Measurements from ENCODE around the gene GCM1. TPM values are rescaled to one million over a fixed set of nuclear protein-coding genes. Genes with fewer than 3 reads are reported as not detected.

The GCM1 gene
- total and polyA plus RNA-seq, 2 donors (not counting 1 experiment from before 2014, with no cell fraction given), result 0.57 to 1.5 TPM

GRCh38 chr6:53124131-53124800, 24.4 kb downstream of the GCM1 start:
- intact Hi-C loops (cut with micrococcal nuclease), result no loop called here
- no peaks in the 10 kb centered on the region for H3K9me3 ChIP-seq (ENCODE audit: control extremely low read depth in 1 of 3, control insufficient read depth in 2 of 3, insufficient read depth in 1 of 3, low read length in 2 of 3)
- H3K4me3 ChIP-seq (ENCODE audit: control extremely low read depth in 1 of 5, extremely low read depth in 1 of 5, insufficient read depth in 1 of 5, low read depth in 2 of 5, low read length in 4 of 5), result no peak overlapping the region
- H3K79me2 ChIP-seq (ENCODE audit: control insufficient read depth, insufficient read depth, low read length), result no peaks in the 10 kb centered on the region
- ATAC-seq (ENCODE audit: low read depth), result no peak
- TF ChIP-seq CTCF (IDR thresholded peaks at IDR 0.05) (no peak), EZH2 (IDR thresholded peaks at IDR 0.05; ENCODE audit: borderline replicate concordance, insufficient read depth, low read depth, low read length, poor library complexity, severe bottlenecking) (no peak)
- no peak overlapping the region for H2AFZ ChIP-seq (ENCODE audit: insufficient read depth, low read depth, low read length, poor library complexity, severe bottlenecking)
- Mint-ChIP-seq H3K9me3 (ENCODE audit: insufficient read depth) (no peaks in the 10 kb centered on the region), H3K4me1 (no peaks in the 10 kb centered on the region), H3K4me3 (no peak overlapping the region), H3K27ac (no peak overlapping the region), H3K27me3 (peaks cover 11% of the 10 kb centered on the region)
- no peaks in the 10 kb centered on the region for H3K27me3 ChIP-seq (replicated peaks in 1 of 4; ENCODE audit: control extremely low read depth in 1 of 4, control insufficient read depth in 3 of 4, insufficient read depth in 4 of 4, low read length in 3 of 4)
- no peaks in the 10 kb centered on the region for H4K20me1 ChIP-seq (ENCODE audit: control insufficient read depth, insufficient read depth, low read length, poor library complexity, severe bottlenecking)
- H3K36me3 ChIP-seq (replicated peaks in 1 of 2; ENCODE audit: control extremely low read depth in 1 of 2, control insufficient read depth in 1 of 2, extremely low read depth in 1 of 2, insufficient read depth in 2 of 2, low read length in 1 of 2), result no peaks in the 10 kb centered on the region
- no peak overlapping the region for H3K9ac ChIP-seq (ENCODE audit: low read length)
- ChIA-PET CTCF (no interaction called here), POLR2A (no interaction called here)
- no peak overlapping the region for H3K4me2 ChIP-seq (replicated peaks; ENCODE audit: low read depth, low read length, poor library complexity, severe bottlenecking)
- no peak for DNase-seq
- WGBS (ENCODE audit: insufficient coverage), result 96% methylated on average over 4 of the region's 10 CpGs
- H3K4me1 ChIP-seq (ENCODE audit: control insufficient read depth in 2 of 2, insufficient read depth in 2 of 2, low read length in 2 of 2), result no peaks in the 10 kb centered on the region
- H3K27ac ChIP-seq (ENCODE audit: low read length in 2 of 2), result no peak overlapping the region

- CTCF ChIA-PET, result no interaction called here
- H3K9me3 Mint-ChIP-seq (ENCODE audit: insufficient read depth), result peaks cover 6% of the 10 kb centered on the region
- peaks cover 4% of the 10 kb centered on the region for H3K27me3 Mint-ChIP-seq
- Histone ChIP-seq H4K20me1 (ENCODE audit: control insufficient read depth, insufficient read depth, low read length, poor library complexity, severe bottlenecking) (no peaks in the 10 kb centered on the region), H3K4me3 (ENCODE audit: control extremely low read depth in 1 of 5, extremely low read depth in 1 of 5, insufficient read depth in 1 of 5, low read depth in 2 of 5, low read length in 4 of 5) (no peak overlapping the region), H3K9ac (ENCODE audit: low read length) (no peak overlapping the region), H3K79me2 (ENCODE audit: control insufficient read depth, insufficient read depth, low read length) (no peaks in the 10 kb centered on the region), H3K36me3 (replicated peaks in 1 of 2; ENCODE audit: control extremely low read depth in 1 of 2, control insufficient read depth in 1 of 2, extremely low read depth in 1 of 2, insufficient read depth in 2 of 2, low read length in 1 of 2) (no peaks in the 10 kb centered on the region), H3K9me3 (ENCODE audit: control extremely low read depth in 1 of 3, control insufficient read depth in 2 of 3, insufficient read depth in 1 of 3, low read length in 2 of 3) (peaks cover 0 to 1% (median under 1%) of the 10 kb centered on the region in 3 donors), H3K27me3 (replicated peaks in 1 of 4; ENCODE audit: control extremely low read depth in 1 of 4, control insufficient read depth in 3 of 4, insufficient read depth in 4 of 4, low read length in 3 of 4) (no peaks in the 10 kb centered on the region), H3K27ac (ENCODE audit: low read length in 2 of 2) (no peak overlapping the region), H2AFZ (ENCODE audit: insufficient read depth, low read depth, low read length, poor library complexity, severe bottlenecking) (no peak overlapping the region), H3K4me1 (ENCODE audit: control insufficient read depth in 2 of 2, insufficient read depth in 2 of 2, low read length in 2 of 2) (no peaks in the 10 kb centered on the region), H3K4me2 (replicated peaks; ENCODE audit: low read depth, low read length, poor library complexity, severe bottlenecking) (no peak overlapping the region)
- WGBS (ENCODE audit: insufficient coverage), result 82% methylated on average over 3 of the region's 4 CpGs
- intact Hi-C loops (cut with micrococcal nuclease), result no loop called here
- POLR2A ChIA-PET, result no interaction called here
- DNase-seq (no peak), ATAC-seq (ENCODE audit: low read depth) (no peak)
- H3K27ac Mint-ChIP-seq, result no peak overlapping the region
- H3K4me3 Mint-ChIP-seq, result no peak overlapping the region
- H3K4me1 Mint-ChIP-seq, result no peaks in the 10 kb centered on the region
- TF ChIP-seq EZH2 (IDR thresholded peaks at IDR 0.05; ENCODE audit: borderline replicate concordance, insufficient read depth, low read depth, low read length, poor library complexity, severe bottlenecking) (no peak), CTCF (IDR thresholded peaks at IDR 0.05) (no peak)
Measured at GRCh38 chr6:53119772-53120409, 28.8 kb downstream of the GCM1 start.
